Measurements from ENCODE around the gene PCDHA12. TPM values are rescaled to one million over a fixed set of nuclear protein-coding genes. Genes with fewer than 3 reads are reported as not detected.
"Not testable (repeated sequence)": the region's sequence is repeated elsewhere in the genome, so short reads cannot be mapped to it uniquely, and the experiment has no call there.

Gene PCDHA12
- total and polyA plus RNA-seq, 5 donors: 0.02 to 0.31 (median 0.20) TPM; not detected in 2

- intact Hi-C loops (cut with DNase I): no loop called here
- H3K27ac ChIP-seq (ENCODE audit: low read length): no peak within 1 kb of the TSS
- no peaks in the 10 kb centered on the region for H3K4me1 ChIP-seq (ENCODE audit: control insufficient read depth, insufficient read depth, low read length)
- WGBS: 13% methylated on average over 41 of the region's 41 CpGs
- ATAC-seq: no peak
- peaks cover 9% of the 10 kb centered on the region for H3K9me3 ChIP-seq (ENCODE audit: control insufficient read depth, low read length)
- no peaks in the 10 kb centered on the region for H3K27me3 ChIP-seq (ENCODE audit: control insufficient read depth, insufficient read depth)
- DNase-seq: no peak
- H3K4me3 ChIP-seq (ENCODE audit: low read length): no peak within 1 kb of the TSS
Observed at GRCh38 chr5:140868721-140869554, 6.2 kb upstream of the PCDHA12 start, which contains the start of gene PCDHA11. TSS of gene PCDHA11 (plus strand) at chr5:140868957. CDS start at chr5:140869104, 147 bp downstream.

- no peak overlapping the region for H3K4me3 ChIP-seq (ENCODE audit: low read length)
- WGBS: 42% methylated on average over 5 of the region's 5 CpGs
- DNase-seq (no peak), ATAC-seq (no peak)
- H3K27me3 ChIP-seq (ENCODE audit: control insufficient read depth, insufficient read depth): no peaks in the 10 kb centered on the region
- peaks cover 9% of the 10 kb centered on the region for H3K9me3 ChIP-seq (ENCODE audit: control insufficient read depth, low read length)
- no peaks in the 10 kb centered on the region for H3K4me1 ChIP-seq (ENCODE audit: control insufficient read depth, insufficient read depth, low read length)
- intact Hi-C loops (cut with DNase I): no loop called here
- no peak overlapping the region for H3K27ac ChIP-seq (ENCODE audit: low read length)
Observed at GRCh38 chr5:140869555-140869886, 5.6 kb upstream of the PCDHA12 start.

DNA sequence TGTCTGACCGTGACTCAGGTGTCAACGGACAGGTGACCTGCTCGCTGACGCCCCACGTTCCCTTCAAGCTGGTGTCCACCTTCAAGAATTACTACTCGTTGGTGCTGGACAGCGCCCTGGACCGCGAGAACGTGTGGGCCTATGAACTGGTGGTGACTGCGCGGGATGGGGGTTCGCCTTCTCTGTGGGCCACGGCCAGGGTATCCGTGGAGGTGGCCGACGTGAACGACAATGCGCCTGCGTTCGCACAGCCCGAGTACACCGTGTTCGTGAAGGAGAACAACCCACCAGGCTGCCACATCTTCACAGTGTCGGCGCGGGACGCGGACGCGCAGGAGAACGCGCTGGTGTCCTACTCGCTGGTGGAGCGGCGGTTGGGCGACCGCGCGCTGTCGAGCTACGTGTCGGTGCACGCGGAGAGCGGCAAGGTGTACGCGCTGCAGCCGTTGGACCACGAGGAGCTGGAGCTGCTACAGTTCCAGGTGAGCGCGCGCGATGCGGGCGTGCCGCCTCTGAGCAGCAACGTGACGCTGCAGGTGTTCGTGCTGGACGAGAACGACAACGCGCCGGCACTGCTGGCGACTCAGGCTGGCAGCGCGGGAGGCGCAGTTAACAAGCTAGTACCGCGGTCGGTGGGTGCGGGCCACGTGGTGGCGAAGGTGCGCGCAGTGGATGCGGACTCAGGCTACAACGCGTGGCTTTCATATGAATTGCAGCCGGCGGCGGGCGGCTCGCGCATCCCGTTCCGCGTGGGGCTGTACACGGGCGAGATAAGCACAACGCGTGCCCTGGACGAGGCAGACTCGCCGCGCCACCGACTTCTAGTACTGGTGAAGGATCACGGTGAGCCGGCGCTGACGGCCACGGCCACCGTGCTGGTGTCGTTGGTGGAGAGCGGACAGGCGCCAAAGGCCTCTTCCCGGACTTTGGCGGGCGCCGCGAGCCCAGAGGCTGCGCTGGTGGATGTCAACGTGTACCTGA lies 4.6 kb upstream of the PCDHA12 start:
- Histone ChIP-seq H3K27me3 (ENCODE audit: control insufficient read depth, insufficient read depth) (no peaks in the 10 kb centered on the region), H3K9me3 (ENCODE audit: control insufficient read depth, low read length) (peaks cover 9% of the 10 kb centered on the region), H3K4me3 (ENCODE audit: low read length) (no peak overlapping the region), H3K4me1 (ENCODE audit: control insufficient read depth, insufficient read depth, low read length) (no peaks in the 10 kb centered on the region), H3K27ac (ENCODE audit: low read length) (no peak overlapping the region)
- no peak for ATAC-seq
- DNase-seq: peak in 2 of 3 donors; percentile 35 to 43
- WGBS: 35% methylated on average over 114 of the region's 114 CpGs
- intact Hi-C loops (cut with DNase I): no loop called here

- peak in 1 of 3 donors; percentile 39 for DNase-seq
- H3K4me1 ChIP-seq (ENCODE audit: control insufficient read depth, insufficient read depth, low read length); H3K9me3 ChIP-seq (ENCODE audit: control insufficient read depth, low read length); intact Hi-C loops (cut with DNase I); ATAC-seq; H3K4me3 ChIP-seq (ENCODE audit: low read length); H3K27me3 ChIP-seq (ENCODE audit: control insufficient read depth, insufficient read depth); H3K27ac ChIP-seq (ENCODE audit: low read length): not testable (repeated sequence)
- WGBS: 30% methylated on average over 80 of the region's 80 CpGs
Observed at GRCh38 chr5:140876541-140877261, 1.6 kb downstream of the PCDHA12 start.

- H3K4me3 ChIP-seq (ENCODE audit: low read length): no peak overlapping the region
- ATAC-seq (no peak), DNase-seq (no peak)
- no peaks in the 10 kb centered on the region for H3K4me1 ChIP-seq (ENCODE audit: control insufficient read depth, insufficient read depth, low read length)
- H3K27me3 ChIP-seq (ENCODE audit: control insufficient read depth, insufficient read depth): no peaks in the 10 kb centered on the region
- 34% methylated on average over 37 of the region's 37 CpGs for WGBS
- intact Hi-C loops (cut with DNase I): no loop called here
- no peaks in the 10 kb centered on the region for H3K9me3 ChIP-seq (ENCODE audit: control insufficient read depth, low read length)
- no peak overlapping the region for H3K27ac ChIP-seq (ENCODE audit: low read length)
Observed at GRCh38 chr5:140877262-140877581, 2.1 kb downstream of the PCDHA12 start.

DNA sequence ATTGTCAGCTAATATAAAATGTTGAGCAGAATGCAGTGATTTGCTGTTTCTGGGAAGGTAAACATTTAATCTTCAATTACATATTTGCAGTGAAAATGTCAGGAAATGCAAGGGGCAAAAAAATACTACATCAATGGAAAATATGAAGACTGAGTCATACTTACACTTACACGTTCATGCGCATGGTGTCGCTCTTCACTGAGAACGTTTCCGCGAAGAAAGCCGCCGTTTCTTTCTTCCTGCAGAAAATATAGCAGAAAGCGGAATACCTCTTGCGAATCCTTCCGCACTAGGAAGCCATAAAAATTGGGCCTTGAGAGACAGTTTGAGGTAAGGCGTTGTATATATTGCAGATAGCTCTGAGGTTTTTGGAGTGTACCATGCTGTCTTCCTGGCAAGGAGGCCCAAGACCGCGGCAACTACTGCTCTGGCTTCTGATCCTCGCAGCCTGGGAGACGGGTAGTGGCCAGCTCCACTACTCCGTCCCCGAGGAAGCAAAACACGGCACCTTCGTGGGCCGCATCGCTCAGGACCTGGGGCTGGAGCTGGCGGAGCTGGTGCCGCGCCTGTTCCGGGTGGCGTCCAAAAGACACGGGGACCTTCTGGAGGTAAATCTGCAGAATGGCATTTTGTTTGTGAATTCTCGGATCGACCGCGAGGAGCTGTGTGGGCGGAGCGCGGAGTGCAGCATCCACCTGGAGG lies 6.9 kb downstream of the PCDHA12 start, which contains the start of gene PCDHA13:
Gene PCDHA13, plus strand, starts transcription at position 236 of the 702 bp plus-strand sequence. Its CDS starts 145 bp downstream, at position 381.
- Histone ChIP-seq H3K27ac (ENCODE audit: low read length) (no peak within 1 kb of the TSS), H3K9me3 (ENCODE audit: control insufficient read depth, low read length) (no peaks in the 10 kb centered on the region), H3K27me3 (ENCODE audit: control insufficient read depth, insufficient read depth) (no peaks in the 10 kb centered on the region), H3K4me1 (ENCODE audit: control insufficient read depth, insufficient read depth, low read length) (no peaks in the 10 kb centered on the region), H3K4me3 (ENCODE audit: low read length) (no peak within 1 kb of the TSS)
- intact Hi-C loops (cut with DNase I): loop anchor here in 1 of 4 donors (10.0 kb wide), 1 partner anchor 163 kb away; no protein-coding TSS in a partner anchor
- ATAC-seq (no peak), DNase-seq (no peak)
- WGBS: 9% methylated on average over 34 of the region's 35 CpGs

DNA sequence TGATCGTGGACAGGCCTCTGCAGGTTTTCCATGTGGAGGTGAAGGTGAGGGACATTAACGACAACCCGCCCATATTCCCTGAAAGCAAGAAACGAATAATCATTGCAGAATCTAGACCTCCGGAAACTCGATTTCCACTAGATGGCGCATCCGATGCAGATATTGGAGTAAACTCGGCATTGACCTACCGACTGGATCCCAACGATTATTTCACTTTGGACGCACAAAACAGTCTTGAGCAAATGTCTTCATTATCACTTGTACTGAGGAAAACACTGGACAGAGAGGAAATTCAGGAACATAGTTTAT lies 7.4 kb downstream of the PCDHA12 start:
- Histone ChIP-seq H3K4me1 (ENCODE audit: control insufficient read depth, insufficient read depth, low read length) (no peaks in the 10 kb centered on the region), H3K9me3 (ENCODE audit: control insufficient read depth, low read length) (no peaks in the 10 kb centered on the region), H3K4me3 (ENCODE audit: low read length) (no peak overlapping the region), H3K27me3 (ENCODE audit: control insufficient read depth, insufficient read depth) (no peaks in the 10 kb centered on the region), H3K27ac (ENCODE audit: low read length) (no peak overlapping the region)
- ATAC-seq: no peak
- 13% methylated on average over 12 of the region's 12 CpGs for WGBS
- DNase-seq: no peak
- intact Hi-C loops (cut with DNase I): loop anchor here in 1 of 4 donors (10.0 kb wide), 1 partner anchor 162 kb away; no protein-coding TSS in a partner anchor

DNA sequence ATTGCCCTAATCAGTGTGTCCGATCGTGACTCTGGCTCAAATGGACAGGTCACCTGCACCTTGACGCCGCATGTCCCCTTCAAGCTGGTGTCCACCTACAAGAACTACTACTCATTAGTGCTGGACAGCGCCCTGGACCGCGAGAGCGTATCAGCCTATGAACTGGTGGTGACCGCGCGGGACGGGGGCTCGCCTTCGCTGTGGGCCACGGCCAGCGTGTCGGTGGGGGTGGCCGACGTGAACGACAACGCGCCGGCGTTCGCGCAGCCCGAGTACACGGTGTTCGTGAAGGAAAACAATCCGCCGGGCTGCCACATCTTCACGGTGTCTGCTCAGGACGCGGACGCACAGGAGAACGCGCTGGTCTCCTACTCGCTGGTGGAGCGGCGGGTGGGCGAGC lies 8.3 kb downstream of the PCDHA12 start:
- DNase-seq: no peak
- Histone ChIP-seq H3K27ac (ENCODE audit: low read length) (no peak overlapping the region), H3K9me3 (ENCODE audit: control insufficient read depth, low read length) (no peaks in the 10 kb centered on the region), H3K4me1 (ENCODE audit: control insufficient read depth, insufficient read depth, low read length) (no peaks in the 10 kb centered on the region), H3K4me3 (ENCODE audit: low read length) (no peak overlapping the region), H3K27me3 (ENCODE audit: control insufficient read depth, insufficient read depth) (no peaks in the 10 kb centered on the region)
- intact Hi-C loops (cut with DNase I): loop anchor here in 1 of 4 donors (10.0 kb wide), 1 partner anchor 161 kb away; no protein-coding TSS in a partner anchor
- 37% methylated on average over 41 of the region's 41 CpGs for WGBS
- no peak for ATAC-seq

GRCh38 chr5:140883927-140884697 lies 9.0 kb downstream of the PCDHA12 start:
- Histone ChIP-seq H3K4me3 (ENCODE audit: low read length) (no peak overlapping the region), H3K27ac (ENCODE audit: low read length) (no peak overlapping the region), H3K4me1 (ENCODE audit: control insufficient read depth, insufficient read depth, low read length) (no peaks in the 10 kb centered on the region), H3K9me3 (ENCODE audit: control insufficient read depth, low read length) (no peaks in the 10 kb centered on the region), H3K27me3 (ENCODE audit: control insufficient read depth, insufficient read depth) (no peaks in the 10 kb centered on the region)
- intact Hi-C loops (cut with DNase I): loop anchor here in 1 of 4 donors (10.0 kb wide), 1 partner anchor 161 kb away; no protein-coding TSS in a partner anchor
- no peak for ATAC-seq
- WGBS: 34% methylated on average over 79 of the region's 79 CpGs
- DNase-seq: peak in 1 of 3 donors; percentile 24

Data from right cardiac atrium (tissue), 5 donors.